Spinal cord (tissue), 10 donors: ENCODE results near the gene GATM. TPM values are rescaled to one million over a fixed set of nuclear protein-coding genes. Genes with fewer than 3 reads are reported as not detected.
A peak's percentile ranks its signal among the peaks of the same experiment; 100 is the strongest.
"Not testable (repeated sequence)": the region's sequence is repeated elsewhere in the genome, so short reads cannot be mapped to it uniquely, and the experiment has no call there.

Experiments
- DNase-seq, 6 donors: peaks; one replicate each; pipeline versions ENCODE4 v3.0.0 to v3.0.0-alpha.2; 2013 to 2015; ENCODE audit warnings: low spot score in 6 of 6, low read depth in 4 of 6
- H3K27ac ChIP-seq: one replicate; pipeline ENCODE4 v1.5.1; 2013; ENCODE audit warnings: low read depth, low read length, control low read depth
- H3K27me3 ChIP-seq: one replicate; pipeline ENCODE4 v1.6.1; 2013; ENCODE audit warnings: low read length; ENCODE audit not compliant: control insufficient read depth, insufficient read depth
- H3K36me3 ChIP-seq: one replicate; pipeline ENCODE4 v1.6.1; 2013; ENCODE audit warnings: low read length; ENCODE audit not compliant: control insufficient read depth, insufficient read depth
- H3K4me1 ChIP-seq: one replicate; pipeline ENCODE4 v1.6.1; 2013; ENCODE audit warnings: low read length; ENCODE audit not compliant: control insufficient read depth, insufficient read depth
- H3K4me3 ChIP-seq: one replicate; pipeline ENCODE4 v1.5.1; 2013; ENCODE audit warnings: low read depth, low read length, control low read depth
- H3K9me3 ChIP-seq: one replicate; pipeline ENCODE4 v1.6.1; 2013; ENCODE audit warnings: low read length; ENCODE audit not compliant: control insufficient read depth, insufficient read depth
- WGBS: methylation state at CpG from one replicate; pipeline ENCODE4 v1.1.5; 2013; ENCODE audit warnings: missing lambda C conversion rate; ENCODE audit not compliant: insufficient coverage; 5-methylcytosine and 5-hydroxymethylcytosine counted together
- polyA plus RNA-seq, 2 donors: library from polyadenylated mRNA; unstranded; fragments of 120-200 nt; gene quantifications; one replicate each; pipeline ENCODE4 v1.2.1, GENCODE V29; 2013; ENCODE audit not compliant: insufficient read length in 2 of 2
- small RNA-seq: library from RNA; depleted of rRNA; stranded (forward); fragments of <200 nt; gene quantifications from one replicate; pipeline ENCODE3, GENCODE V24; 2014; ENCODE audit warnings: low replicate concordance
- total RNA-seq, 2 donors: library from RNA; depleted of rRNA in 1 of 2; stranded (reverse); fragments of 120-200 nt in 1 of 2; fragments of >200 nt in 1 of 2; gene quantifications; one replicate each; pipeline versions ENCODE4 v1.2.3 to v1.2.4, GENCODE V29; 2013 to 2014
- donor health status: healthy.

The GATM gene
- total and polyA plus RNA-seq, 4 donors, result 142 to 279 (median 200) TPM

DNA sequence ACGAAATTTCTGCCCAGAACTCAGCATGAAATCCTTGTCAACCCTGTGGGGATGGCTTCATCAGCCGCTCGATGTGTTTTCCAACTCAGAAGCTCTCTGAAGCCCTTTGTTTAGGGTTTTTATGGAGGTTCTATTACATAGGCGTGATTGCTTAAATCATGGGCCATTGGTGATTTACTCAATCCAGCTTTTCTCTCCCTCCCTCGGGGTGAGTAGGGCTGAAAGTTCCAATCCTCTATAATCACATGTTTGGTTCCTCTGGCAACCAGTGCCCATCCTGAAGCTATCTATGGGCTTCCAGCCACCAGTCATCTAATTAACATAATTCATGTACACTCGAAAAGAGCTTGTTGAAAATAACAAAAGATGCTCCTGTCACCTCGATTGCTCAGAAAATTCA lies 51.6 kb downstream of the GATM start:
- no peaks in the 10 kb centered on the region for H3K9me3 ChIP-seq
- no peaks in the 10 kb centered on the region for H3K36me3 ChIP-seq
- H3K4me3 ChIP-seq, result no peak overlapping the region
- DNase-seq, result peak; percentile 63 to 94 (median 76)
- WGBS, result 11% methylated on average over 4 of the region's 7 CpGs
- no peaks in the 10 kb centered on the region for H3K27me3 ChIP-seq
- peak overlapping the region; percentile 48 for H3K27ac ChIP-seq
- peaks cover 14% of the 10 kb centered on the region for H3K4me1 ChIP-seq

DNA sequence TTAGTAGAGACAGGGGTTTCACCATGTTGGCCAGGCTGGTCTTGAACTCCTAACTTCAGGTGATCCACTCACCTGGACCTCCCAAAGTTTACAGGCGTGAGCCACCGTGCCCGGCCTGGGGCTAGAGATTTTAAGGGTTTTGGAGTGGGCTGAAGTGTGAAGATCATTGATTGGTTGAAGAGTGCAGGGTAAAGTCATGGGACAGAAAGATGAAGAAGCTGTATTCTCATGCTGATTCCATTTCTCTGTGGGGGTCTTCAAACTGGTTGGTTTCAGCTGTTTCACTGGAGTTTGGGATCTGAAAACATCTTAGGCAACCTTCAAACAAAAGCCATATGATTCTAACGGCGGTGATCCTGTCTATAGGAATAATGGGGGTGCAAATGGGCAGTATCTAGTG lies 52.1 kb downstream of the GATM start:
- Histone ChIP-seq H3K4me3 (no peak overlapping the region), H3K27ac (peak overlapping the region; percentile 48), H3K36me3 (no peaks in the 10 kb centered on the region)

GRCh38 chr15:45320581-45321205 lies 57.7 kb downstream of the GATM start:
- no peak overlapping the region for H3K4me3 ChIP-seq
- peaks cover 2% of the 10 kb centered on the region for H3K4me1 ChIP-seq
- 82% methylated on average over 3 of the region's 3 CpGs for WGBS
- DNase-seq, result peak in 2 of 6 donors; percentile 25 to 74
- no peaks in the 10 kb centered on the region for H3K36me3 ChIP-seq
- H3K27ac ChIP-seq, result no peak overlapping the region
- H3K9me3 ChIP-seq, result no peaks in the 10 kb centered on the region
- no peaks in the 10 kb centered on the region for H3K27me3 ChIP-seq

More for the DNA sequence above, 52.1 kb downstream of the GATM start:
- 21% methylated on average over 5 of the region's 5 CpGs for WGBS
- H3K27me3 ChIP-seq, result no peaks in the 10 kb centered on the region
- peaks cover 14% of the 10 kb centered on the region for H3K4me1 ChIP-seq
- no peak for DNase-seq
- H3K9me3 ChIP-seq, result no peaks in the 10 kb centered on the region

GRCh38 chr15:45319472-45320214 lies 58.7 kb downstream of the GATM start:
- no peak for DNase-seq
- H3K9me3 ChIP-seq, result no peaks in the 10 kb centered on the region
- 94% methylated on average over 2 of the region's 7 CpGs for WGBS
- no peak overlapping the region for H3K4me3 ChIP-seq
- no peak overlapping the region for H3K27ac ChIP-seq
- H3K36me3 ChIP-seq, result no peaks in the 10 kb centered on the region
- no peaks in the 10 kb centered on the region for H3K4me1 ChIP-seq
- H3K27me3 ChIP-seq, result no peaks in the 10 kb centered on the region

GRCh38 chr15:45314960-45315359 lies 63.4 kb downstream of the GATM start:
- Histone ChIP-seq H3K4me1 (no peaks in the 10 kb centered on the region), H3K27ac (no peak overlapping the region), H3K36me3 (no peaks in the 10 kb centered on the region), H3K4me3 (no peak overlapping the region), H3K27me3 (no peaks in the 10 kb centered on the region), H3K9me3 (no peaks in the 10 kb centered on the region)
- DNase-seq, result peak in 2 of 6 donors; percentile 11 to 30
- WGBS, result 57% methylated on average over 13 of the region's 13 CpGs

DNA sequence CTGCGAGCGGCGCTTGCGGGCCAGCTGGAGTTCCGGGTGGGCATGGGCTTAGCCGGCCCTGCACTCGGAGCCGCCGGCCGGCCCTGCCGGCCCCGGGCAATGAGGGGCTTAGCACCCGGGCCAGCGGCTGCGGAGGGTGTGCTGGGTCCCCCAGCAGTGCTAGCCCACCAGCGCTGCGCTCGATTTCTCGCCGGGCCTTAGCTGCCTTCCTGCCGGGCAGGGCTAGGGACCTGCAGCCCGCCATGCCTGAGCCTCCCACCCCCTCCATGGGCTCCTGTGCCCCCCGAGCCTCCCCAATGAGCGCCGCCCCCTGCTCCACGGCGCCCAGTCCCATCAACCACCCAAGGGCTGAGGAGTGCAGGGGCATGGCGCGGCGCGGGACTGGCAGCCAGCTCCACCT lies 64.2 kb downstream of the GATM start:
- DNase-seq, H3K27ac ChIP-seq, H3K9me3 ChIP-seq, H3K4me3 ChIP-seq, H3K4me1 ChIP-seq, H3K27me3 ChIP-seq, H3K36me3 ChIP-seq: not testable (repeated sequence)
- 97% methylated on average over 23 of the region's 31 CpGs for WGBS

Small RNA genes within 50 kb of the gene (small RNA-seq; reads per million reads assigned to genes)
- gene RNU6-953P, result not detected

Other genes with a start within 250 kb of the GATM start
- gene DUOXA1, start 248.7 kb downstream of the GATM start, total RNA-seq, result under 1 TPM in 1 of 2 donors, not detected in 1; 0.11 TPM
- not detected for gene DUOXA1, start 248.7 kb downstream of the GATM start, polyA plus RNA-seq
- gene DUOX1, start 248.6 kb downstream of the GATM start, total RNA-seq, result under 1 TPM; under 0.01 to 0.22 TPM
- 1 to 10 TPM; 3.3 to 7.1 TPM for gene DUOX1, start 248.6 kb downstream of the GATM start, polyA plus RNA-seq
- 10 to 100 TPM; 15.2 to 29.1 TPM for gene SHF, start 190.6 kb downstream of the GATM start, total RNA-seq
- gene SHF, start 190.6 kb downstream of the GATM start, polyA plus RNA-seq, result 10 to 100 TPM; 60.1 to 73.3 TPM
- not detected for gene SLC28A2, start 126.3 kb downstream of the GATM start, total RNA-seq
- under 1 TPM in 1 of 2 donors, not detected in 1; 0.32 TPM for gene SLC28A2, start 126.3 kb downstream of the GATM start, polyA plus RNA-seq
- 10 to 100 TPM; 11.3 to 20.9 TPM for gene SLC30A4, start 144.2 kb upstream of the GATM start, total RNA-seq
- gene SLC30A4, start 144.2 kb upstream of the GATM start, polyA plus RNA-seq, result 1 to 10 TPM; 6.4 to 6.9 TPM
- 10 to 100 TPM; 59.3 to 86.6 TPM for gene BLOC1S6, start 208.8 kb upstream of the GATM start, total RNA-seq
- gene BLOC1S6, start 208.8 kb upstream of the GATM start, polyA plus RNA-seq, result 10 to 100 TPM; 49.8 to 61.4 TPM